Measurements from ENCODE around the gene PRIMA1.

DNA sequence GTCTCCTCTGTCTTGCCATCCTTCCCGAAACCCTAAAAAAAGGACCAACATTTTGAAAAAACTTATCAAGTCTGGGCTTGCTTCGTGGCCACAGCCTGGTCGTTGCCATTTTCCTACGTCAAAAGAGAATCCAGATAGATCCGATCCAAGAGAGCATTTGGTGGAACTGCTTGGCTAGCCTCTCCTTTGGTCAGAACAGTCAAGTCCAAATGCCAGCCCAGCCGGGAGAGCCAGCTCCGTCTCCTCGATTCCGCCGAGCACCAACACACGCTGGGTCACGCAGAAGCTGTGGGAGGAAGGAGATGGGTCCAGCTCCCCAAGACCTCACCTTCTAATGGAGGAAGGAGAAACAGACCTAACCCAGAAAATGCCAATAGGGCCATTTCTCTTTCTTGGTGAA is 9.3 kb upstream of the PRIMA1 start:
- no peak for TF ChIP-seq FOXP2 (optimal IDR thresholded peaks at IDR 0.05; ENCODE audit: control extremely low read depth, extremely low read length, insufficient read depth)
- TF ChIP-seq EZH2 (IDR thresholded peaks at IDR 0.05): no peak
